NCI-H146 treated with DMSO at 0.1 percent for 48 hours (cell line): ENCODE results near the gene TFEB.

Experiments
- DNase-seq: peaks from one replicate; lab custom pipeline; 2025; ENCODE audit not compliant: unreplicated experiment; lab: John Stamatoyannopoulos, UW

Gene TFEB

GRCh38 chr6:41706876-41707564, 28.4 kb downstream of the TFEB start:
- no peak for DNase-seq

GRCh38 chr6:41705996-41706835, 29.2 kb downstream of the TFEB start:
- no peak for DNase-seq

GRCh38 chr6:41705311-41705995, 30.0 kb downstream of the TFEB start:
- no peak for DNase-seq

- no peak for DNase-seq
These were observed 30.6 kb downstream of the TFEB start for GRCh38 chr6:41704656-41705310.

GRCh38 chr6:41704028-41704427, 31.4 kb downstream of the TFEB start:
- no peak for DNase-seq

GRCh38 chr6:41702771-41703494, 32.5 kb downstream of the TFEB start:
- DNase-seq = no peak

GRCh38 chr6:41702089-41702745, 33.2 kb downstream of the TFEB start:
- DNase-seq = no peak

GRCh38 chr6:41700463-41701347, 34.7 kb downstream of the TFEB start:
- no peak for DNase-seq

GRCh38 chr6:41699063-41699462, 36.3 kb downstream of the TFEB start:
- DNase-seq = no peak

- no peak for DNase-seq
These were observed 37.3 kb downstream of the TFEB start for GRCh38 chr6:41697861-41698781.

- no peak for DNase-seq
These were observed 38.6 kb downstream of the TFEB start for GRCh38 chr6:41696788-41697187.

GRCh38 chr6:41695825-41696224, 39.6 kb downstream of the TFEB start:
- no peak for DNase-seq

GRCh38 chr6:41694815-41695526, 40.4 kb downstream of the TFEB start:
- DNase-seq = no peak

- no peak for DNase-seq
These were observed 41.8 kb downstream of the TFEB start for GRCh38 chr6:41693281-41694240.

GRCh38 chr6:41692730-41693129, 42.7 kb downstream of the TFEB start:
- no peak for DNase-seq

GRCh38 chr6:41692080-41692675, 43.2 kb downstream of the TFEB start:
- DNase-seq = no peak
